ENCODE data around the gene E2F8. TPM values are rescaled to one million over a fixed set of nuclear protein-coding genes. Genes with fewer than 3 reads are reported as not detected.

Gene E2F8
- total and polyA plus RNA-seq, 9 of the 15 experiments (the other 6 are each of a cell fraction or from before 2014, with no cell fraction given) = 6.9 to 23.6 (median 12.1) TPM

GRCh38 chr11:19208959-19209546 is 31.7 kb downstream of the E2F8 start (continued):
- TF ChIP-seq ZNF551 (CRISPR knock-in tag; IDR thresholded peaks at IDR 0.05) = no peak
- TF ChIP-seq POU5F1 (IDR thresholded peaks at IDR 0.05; ENCODE audit: borderline replicate concordance, low read depth, low read length, partially characterized antibody) = no peak
- TF ChIP-seq RBM22 (IDR thresholded peaks at IDR 0.05; ENCODE audit: low read depth, low read length, poor library complexity, severe bottlenecking) = no peak

- no peak for TF ChIP-seq ZNF445 (CRISPR knock-in tag; IDR thresholded peaks at IDR 0.05; ENCODE audit: low read depth)
- no peak for TF ChIP-seq MNT (conservative IDR thresholded peaks at IDR 0.05)
- TF ChIP-seq PATZ1 (CRISPR knock-in tag; IDR thresholded peaks at IDR 0.05; ENCODE audit: borderline replicate concordance) = no peak
- ChIA-PET CTCF (ENCODE audit: low intra/inter-chr PET ratio) (no interaction called here), POLR2A (no interaction called here)
- H3K79me2 ChIP-seq (ENCODE audit: control insufficient read depth, insufficient read depth, low read length) = no peaks in the 10 kb centered on the region
- H3K4me2 ChIP-seq (ENCODE audit: insufficient read depth, low read length) = no peak overlapping the region
- no peaks in the 10 kb centered on the region for H4K20me1 ChIP-seq (replicated peaks; ENCODE audit: control insufficient read depth, insufficient read depth, low read length)
- H2AFZ ChIP-seq (ENCODE audit: low read depth, low read length) = no peak overlapping the region
- H3K9me1 ChIP-seq (ENCODE audit: control insufficient read depth, insufficient read depth, low read length) = no peaks in the 10 kb centered on the region
- intact Hi-C loops (cut with micrococcal nuclease) = no loop called here
- H3K9me3 ChIP-seq (replicated peaks; ENCODE audit: control insufficient read depth, insufficient read depth, low read depth, low read length) = no peaks in the 10 kb centered on the region
- WGBS (ENCODE audit: insufficient coverage, low coverage, missing lambda C conversion rate) = 25% methylated on average over 2 of the region's 2 CpGs
- DNase-seq (ENCODE audit: extremely low read depth in 1 of 4, low spot score in 3 of 4) (no peak), FAIRE-seq (no peak), ATAC-seq (no peak)
- H3K36me3 ChIP-seq (ENCODE audit: control insufficient read depth, insufficient read depth, low read length) = no peaks in the 10 kb centered on the region
- H3K27me3 ChIP-seq (ENCODE audit: control insufficient read depth in 2 of 2, insufficient read depth in 2 of 2, low read length in 2 of 2) = peaks cover 23 to 32% of the 10 kb centered on the region in 2 experiments; a peak in 4 of 5 replicates
- no peak overlapping the region for H3K4me3 ChIP-seq
- in situ Hi-C loops (cut with MboI) = no loop called here
- H3K9ac ChIP-seq (ENCODE audit: insufficient read depth in 1 of 2, low read depth in 2 of 2, low read length in 2 of 2) = no peak overlapping the region
- no peaks in the 10 kb centered on the region for H3K4me1 ChIP-seq (replicated peaks in 1 of 2; ENCODE audit: control insufficient read depth in 2 of 2, insufficient read depth in 2 of 2, low read length in 2 of 2)
- no TSS peak for BruUV-seq (replicated peaks)
- no peak overlapping the region for H3K27ac ChIP-seq (ENCODE audit: extremely low read depth, low read depth, low read length)
These were observed 32.6 kb downstream of the E2F8 start for GRCh38 chr11:19208181-19208580.

All from K562 (cell line).